HG03378 (cell line): Measurements from ENCODE around the gene USH2A.

Source experiments
- ATAC-seq: cut with Tn5 transposase; IDR thresholded peaks from one replicate; pipeline ENCODE4 v1.9.1; 2021; ENCODE audit warnings: mild to moderate bottlenecking, moderate library complexity; ENCODE audit not compliant: unreplicated experiment

The USH2A gene

DNA sequence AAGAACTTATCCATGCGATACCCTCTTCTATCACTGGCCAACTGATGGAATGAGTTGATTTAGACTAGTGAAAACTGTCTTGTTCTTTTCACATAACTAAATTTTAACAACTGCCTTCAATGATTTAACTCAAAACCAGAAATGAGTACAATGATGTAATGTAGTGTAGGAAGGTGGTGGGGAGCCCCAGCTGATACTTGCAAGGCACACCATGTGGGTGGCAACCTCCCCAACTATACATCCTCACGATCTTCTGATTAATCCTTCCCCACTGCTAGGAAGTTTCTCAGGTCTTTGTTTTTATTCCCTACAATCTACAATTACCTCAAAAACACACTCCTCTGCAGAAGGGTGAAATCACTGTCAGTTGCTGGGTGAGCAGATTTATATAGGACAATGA, 755.5 kb downstream of the USH2A start:
- no peak for ATAC-seq

GRCh38 chr1:215665215-215665614, 758.0 kb downstream of the USH2A start:
- no peak for ATAC-seq

- no peak for ATAC-seq
These were observed 762.2 kb downstream of the USH2A start for GRCh38 chr1:215661033-215661432.

GRCh38 chr1:215660259-215660658, 763.0 kb downstream of the USH2A start:
- no peak for ATAC-seq

DNA sequence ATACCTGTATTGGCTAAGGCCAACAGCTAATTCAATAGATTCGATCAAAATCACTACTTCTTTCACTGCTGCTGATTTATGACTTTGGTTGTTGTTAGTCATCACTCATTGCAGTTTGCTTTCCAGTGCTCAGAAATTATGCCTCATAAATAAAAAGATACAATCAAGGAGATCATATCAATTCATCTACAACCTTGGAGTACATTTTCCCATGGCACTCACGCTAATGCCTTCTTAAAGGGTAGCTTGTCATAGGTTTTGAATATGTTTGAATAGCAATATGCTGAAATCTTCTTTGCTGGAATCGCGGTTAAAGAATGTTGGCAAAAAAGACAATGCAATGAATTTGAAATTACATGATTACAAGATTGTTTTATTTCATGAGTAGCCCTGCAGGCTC, 766.2 kb downstream of the USH2A start:
- no peak for ATAC-seq

- no peak for ATAC-seq
These were observed 770.9 kb downstream of the USH2A start for GRCh38 chr1:215652371-215652770.

DNA sequence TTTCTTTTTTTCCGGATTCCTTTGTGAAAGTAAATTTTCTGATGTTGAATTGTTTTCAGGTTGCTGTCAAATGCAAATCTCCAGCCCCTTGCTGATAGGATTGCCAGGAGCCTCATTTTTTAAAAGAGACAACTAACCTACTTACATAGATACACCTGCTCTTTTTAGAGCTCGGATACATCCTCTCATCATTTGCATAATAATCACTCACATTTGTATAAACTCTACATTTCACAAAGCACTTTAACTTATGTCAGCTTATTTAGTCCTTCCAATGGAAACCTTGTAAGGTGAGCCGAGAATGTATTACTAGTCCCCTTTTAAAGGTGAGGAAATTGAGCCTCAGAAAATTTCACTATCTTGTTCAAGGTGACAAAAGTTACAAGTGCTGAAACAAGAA, 771.4 kb downstream of the USH2A start:
- ATAC-seq, result no peak

GRCh38 chr1:215650446-215651149, 772.6 kb downstream of the USH2A start:
- ATAC-seq, result no peak

DNA sequence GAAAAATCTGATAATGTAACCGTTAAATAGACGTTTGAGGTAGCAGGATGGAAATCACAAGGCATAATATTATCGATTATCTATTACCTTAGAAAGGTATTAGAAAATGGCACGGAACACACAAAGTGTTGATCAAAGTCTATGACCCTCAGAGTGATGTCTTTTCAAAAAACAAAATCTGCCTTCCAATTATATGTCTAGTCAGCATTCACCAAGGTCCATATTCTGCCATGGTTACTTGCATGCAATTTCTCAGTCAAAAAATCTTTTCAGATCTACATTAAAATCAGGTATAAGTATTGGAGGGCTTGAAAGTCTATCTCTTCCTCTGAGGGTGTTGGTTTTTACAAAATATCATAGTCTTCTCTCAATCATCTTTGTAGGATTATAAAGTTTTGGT, 774.3 kb downstream of the USH2A start:
- ATAC-seq, result no peak

DNA sequence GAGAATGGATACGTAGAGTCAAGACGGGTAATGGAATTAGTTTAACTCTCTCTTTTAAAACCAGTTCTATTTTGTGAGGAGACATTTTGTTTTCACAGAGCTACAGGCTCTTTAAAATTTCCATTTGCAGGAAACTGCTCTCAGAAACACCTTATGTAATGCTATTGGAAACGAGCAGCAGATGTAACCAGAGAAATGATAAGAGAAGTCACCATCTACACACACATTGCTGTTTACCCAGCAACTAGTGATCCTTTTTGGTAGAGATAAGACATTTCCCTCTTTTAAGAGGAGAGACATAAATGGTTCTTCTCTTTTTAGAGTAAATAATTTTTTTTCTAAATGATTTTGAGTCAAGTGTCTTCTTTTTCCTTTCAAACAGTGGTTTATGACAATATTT, 775.5 kb downstream of the USH2A start:
- no peak for ATAC-seq

DNA sequence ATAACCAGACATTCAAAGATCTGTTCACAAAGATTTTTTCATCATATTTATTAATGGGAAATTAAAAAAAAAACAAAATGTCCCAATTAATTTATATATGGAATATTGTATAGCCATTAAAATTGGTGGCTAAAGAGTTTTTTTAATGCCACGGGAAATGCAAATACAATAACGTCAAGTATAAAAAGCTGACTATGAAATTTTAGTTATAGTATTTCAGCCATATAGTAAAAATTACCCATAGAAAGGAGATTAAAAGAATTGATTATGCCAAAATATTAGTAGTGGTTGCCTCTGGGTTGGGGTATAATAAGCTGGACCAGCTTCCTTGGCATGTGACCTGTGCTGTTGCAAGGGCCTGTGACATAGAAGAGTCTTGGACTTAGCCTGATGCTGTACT, 777.4 kb downstream of the USH2A start:
- ATAC-seq, result no peak

GRCh38 chr1:215645182-215645581, 778.1 kb downstream of the USH2A start:
- no peak for ATAC-seq

DNA sequence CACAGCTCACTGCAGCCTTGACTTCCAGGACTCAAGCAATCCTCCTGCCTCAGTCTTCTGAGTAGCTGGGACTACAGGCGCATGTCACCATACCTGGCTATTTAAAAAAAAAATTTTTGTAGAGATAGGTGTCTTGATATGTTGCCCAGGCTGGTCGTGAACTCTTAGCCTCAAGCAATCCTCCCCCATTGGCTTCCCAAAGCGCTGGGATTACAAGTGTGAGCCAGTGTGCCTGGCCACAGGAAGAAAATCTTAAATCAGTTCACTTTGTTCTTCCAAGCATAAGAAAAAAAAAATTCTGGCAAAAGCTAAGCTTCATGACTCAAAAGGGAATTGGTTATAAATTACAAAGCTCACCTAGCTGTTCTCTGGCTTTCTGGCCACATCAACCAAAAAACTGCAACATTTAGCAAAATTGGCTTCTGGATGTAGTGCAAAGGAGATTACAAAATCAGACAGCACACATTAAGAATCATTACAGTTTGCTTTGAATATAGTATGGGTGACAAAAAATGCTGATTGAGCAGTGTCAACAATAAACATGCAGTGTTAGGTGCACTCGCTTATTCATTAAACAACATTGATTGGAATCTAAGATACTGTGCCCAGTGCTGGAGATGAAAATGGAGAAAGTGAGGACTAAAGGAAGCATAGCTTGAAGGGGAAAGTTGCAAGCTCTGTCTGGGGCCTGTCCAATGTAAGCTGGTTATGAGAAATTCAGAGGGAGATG, 779.5 kb downstream of the USH2A start:
- no peak for ATAC-seq

- no peak for ATAC-seq
These were observed 782.7 kb downstream of the USH2A start for GRCh38 chr1:215640429-215641148.

DNA sequence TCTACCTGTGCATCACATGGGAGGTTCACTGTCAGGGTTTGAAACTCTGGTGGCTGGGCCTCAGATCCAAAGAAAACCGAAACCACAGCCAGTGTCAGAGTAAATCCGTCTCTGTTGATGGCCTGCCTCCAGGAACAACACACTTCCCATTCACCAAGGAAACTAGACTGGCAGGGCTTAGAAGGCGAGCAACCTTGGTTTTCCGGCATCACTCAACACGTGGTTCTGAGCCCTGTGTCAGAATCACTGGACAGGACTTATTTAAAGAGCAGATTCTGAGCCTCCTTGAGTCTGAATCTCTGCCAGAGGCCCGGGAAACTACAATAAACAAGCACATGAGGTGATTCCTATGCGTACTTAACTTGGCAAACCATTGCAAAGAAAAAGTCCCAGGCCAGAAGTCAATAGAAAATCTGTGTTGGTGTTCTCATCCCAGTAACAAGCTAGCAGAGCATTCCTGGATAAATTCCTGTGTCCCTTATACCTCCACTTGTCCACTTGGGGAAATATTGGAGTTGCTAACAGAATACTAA, 786.1 kb downstream of the USH2A start:
- no peak for ATAC-seq

- no peak for ATAC-seq
These were observed 786.8 kb downstream of the USH2A start for GRCh38 chr1:215636258-215636965.

- no peak for ATAC-seq
These were observed 787.4 kb downstream of the USH2A start for GRCh38 chr1:215635827-215636226.

DNA sequence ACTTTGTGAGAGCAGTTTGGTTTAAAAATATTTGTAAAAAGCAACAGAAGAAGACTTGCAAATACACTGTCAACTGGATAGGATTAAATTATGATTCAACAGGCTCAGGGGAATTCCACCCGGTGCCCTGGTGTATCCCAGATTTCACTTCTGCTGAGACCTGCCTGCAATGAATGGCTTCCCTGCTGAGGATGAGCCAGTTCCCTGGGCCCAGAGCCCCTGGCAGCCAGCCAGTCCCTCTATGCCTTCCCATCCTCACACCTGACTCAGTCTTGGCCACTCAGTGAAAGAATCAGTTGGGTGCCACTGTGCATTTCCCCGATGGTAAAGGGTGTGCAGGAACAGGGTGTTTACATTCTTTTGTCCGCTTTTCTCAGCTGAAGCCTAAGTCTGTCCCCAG, 791.8 kb downstream of the USH2A start:
- ATAC-seq, result no peak

- no peak for ATAC-seq
These were observed 792.2 kb downstream of the USH2A start for GRCh38 chr1:215631040-215631439.

DNA sequence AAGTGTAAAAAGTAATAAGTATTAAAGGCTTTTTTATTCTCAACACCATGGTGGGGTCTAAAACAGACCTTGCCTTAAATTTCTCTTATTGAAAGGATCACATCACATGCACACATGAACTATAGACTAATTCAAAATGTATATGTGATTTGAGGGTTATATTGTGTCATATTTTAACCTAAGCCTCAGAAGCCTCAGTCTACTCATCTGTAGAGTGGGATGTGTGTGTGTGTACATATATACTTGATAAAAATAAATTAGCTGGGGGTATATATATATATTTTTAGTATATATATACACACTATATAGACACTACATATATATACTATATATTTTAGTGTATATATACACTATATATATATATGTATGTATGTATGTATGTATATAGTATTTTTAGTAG, 797.3 kb downstream of the USH2A start:
- ATAC-seq, result no peak

DNA sequence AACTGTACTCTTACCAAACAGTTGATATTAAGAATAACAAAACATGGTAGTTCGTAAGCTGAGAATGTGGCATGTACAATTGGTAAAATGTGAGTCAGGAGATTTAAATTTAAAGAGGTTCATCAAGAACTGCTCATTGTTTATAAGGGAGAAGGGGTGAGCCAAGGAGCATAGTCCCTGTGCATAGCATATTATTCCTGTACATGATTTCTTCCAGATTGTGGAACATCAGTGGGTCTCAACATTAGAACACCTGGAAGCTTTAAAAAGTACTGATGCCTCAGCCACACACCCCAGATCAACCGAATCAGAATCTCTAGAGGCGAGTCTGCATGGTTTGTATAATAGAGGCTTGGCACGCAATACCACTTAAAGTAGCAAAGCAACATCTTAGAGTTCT, 800.1 kb downstream of the USH2A start:
- no peak for ATAC-seq
